GM23248 (cell line): ENCODE data around the gene DSC1. TPM values are rescaled to one million over a fixed set of nuclear protein-coding genes. Genes with fewer than 3 reads are reported as not detected.

ENCODE experiments used
- DNase-seq: peaks from one replicate; pipeline ENCODE4 v3.0.0-alpha.2; 2015
- H2AFZ ChIP-seq: fragments of 200-600 bp; sonication (generic); 2 replicates; pipeline ENCODE4 v1.6.1; 2016; ENCODE audit warnings: antibody characterized with exemption
- H3F3A ChIP-seq: fragments of 200-600 bp; sonication (generic); 2 replicates; pipeline ENCODE4 v1.6.1; 2016; ENCODE audit warnings: mild to moderate bottlenecking, antibody characterized with exemption, mixed run types; ENCODE audit not compliant: insufficient read depth
- H3K27ac ChIP-seq: fragments of 200-600 bp; sonication (generic); 2 replicates; pipeline ENCODE4 v1.5.1; 2016; ENCODE audit warnings: mild to moderate bottlenecking
- H3K27me3 ChIP-seq: fragments of 200-600 bp; sonication (generic); replicated peaks from 2 replicates; pipeline ENCODE4 v1.6.1; 2016; ENCODE audit warnings: mild to moderate bottlenecking; ENCODE audit not compliant: insufficient read depth
- H3K36me3 ChIP-seq: fragments of 200-600 bp; sonication (generic); 2 replicates; pipeline ENCODE4 v1.6.1; 2016; ENCODE audit warnings: low read depth, mild to moderate bottlenecking
- H3K4me1 ChIP-seq: fragments of 200-600 bp; sonication (generic); 2 replicates; pipeline ENCODE4 v1.6.1; 2016; ENCODE audit warnings: mild to moderate bottlenecking; ENCODE audit not compliant: insufficient read depth
- H3K4me2 ChIP-seq: fragments of 200-600 bp; sonication (generic); one replicate; pipeline ENCODE4 v1.6.1; 2016; ENCODE audit warnings: mild to moderate bottlenecking; ENCODE audit not compliant: unreplicated experiment
- H3K4me3 ChIP-seq: fragments of 200-600 bp; sonication (generic); 2 replicates; pipeline ENCODE4 v1.5.1; 2016; ENCODE audit warnings: mild to moderate bottlenecking
- H3K79me2 ChIP-seq: fragments of 200-600 bp; sonication (generic); 2 replicates; pipeline ENCODE4 v1.6.1; 2016; ENCODE audit warnings: mild to moderate bottlenecking; ENCODE audit not compliant: insufficient read depth
- H3K9ac ChIP-seq: fragments of 200-600 bp; sonication (generic); 2 replicates; pipeline ENCODE4 v1.6.1; 2016; ENCODE audit warnings: mild to moderate bottlenecking
- H3K9me2 ChIP-seq: fragments of 200-600 bp; sonication (generic); 2 replicates; pipeline ENCODE4 v1.6.1; 2016; ENCODE audit warnings: mixed run types, mild to moderate bottlenecking, moderate library complexity; ENCODE audit not compliant: insufficient read depth
- H3K9me3 ChIP-seq: fragments of 200-600 bp; sonication (generic); one replicate; pipeline ENCODE4 v1.6.1; 2017; ENCODE audit warnings: low read depth
- H4K20me1 ChIP-seq: fragments of 200-600 bp; sonication (generic); 2 replicates; pipeline ENCODE4 v1.6.0; 2016; ENCODE audit not compliant: insufficient read depth
- EZH2 ChIP-seq: fragments of 200-600 bp; sonication (generic); IDR thresholded peaks from 2 replicates; pipeline ENCODE4 v1.6.1; 2018; ENCODE audit warnings: antibody characterized with exemption, mild to moderate bottlenecking; ENCODE audit not compliant: insufficient read depth, poor library complexity, severe bottlenecking
- EZH2phosphoT487 ChIP-seq: fragments of 200-600 bp; sonication (generic); IDR thresholded peaks from 2 replicates; pipeline ENCODE4 v1.6.1; 2018; ENCODE audit warnings: antibody characterized with exemption, moderate library complexity, mild to moderate bottlenecking, low read depth; ENCODE audit not compliant: insufficient read depth
- WGBS, 2 experiments: methylation state at CpG; one replicate each; pipeline ENCODE4 v1.1.6; 2015 to 2017; ENCODE audit warnings: low lambda C conversion rate in 2 of 2, low coverage in 1 of 2; ENCODE audit errors: missing lambda C conversion rate in 2 of 2; 5-methylcytosine and 5-hydroxymethylcytosine counted together
- in situ Hi-C: fragments of 300-500 bp; cut with MboI; formaldehyde crosslinking; loops from 2 replicates; pipeline ENCODE4 v1.15.0; 2020
- polyA plus RNA-seq: library from polyadenylated mRNA; unstranded; fragments of >200 nt; fragmentation: Nextera tagmentation; extraction: Ambion mirVana; gene quantifications from 2 replicates; pipeline ENCODE4 v1.2.1, GENCODE V29; 2016
- total RNA-seq: library from RNA; depleted of rRNA; stranded (reverse); fragments of >200 nt; shearing (Covaris generic); gene quantifications from 2 replicates; pipeline ENCODE4 v1.2.3, GENCODE V29; 2014

Gene DSC1
- total and polyA plus RNA-seq, 2 experiments from 2014 or later: not detected

DNA sequence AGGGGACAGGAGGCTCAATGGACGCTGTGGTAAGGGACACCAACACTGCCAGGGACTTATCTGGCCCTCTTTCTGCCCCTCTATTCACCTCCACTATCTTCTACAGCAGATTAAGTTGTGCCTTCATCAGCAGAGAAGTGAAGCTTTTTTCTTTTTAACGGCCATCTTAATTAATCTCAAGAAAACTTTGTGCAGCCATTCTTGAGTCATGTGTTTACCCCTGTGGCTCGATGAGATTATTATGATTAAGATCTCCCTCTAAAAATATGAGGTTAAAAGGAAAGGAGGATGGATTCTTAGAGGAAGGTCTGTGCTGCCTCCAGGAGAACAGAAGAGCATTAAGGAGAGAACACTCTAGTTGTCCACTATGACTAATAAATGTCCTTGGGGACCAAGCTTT is 32.4 kb upstream of the DSC1 start:
- H3K9me2 ChIP-seq: no peaks in the 10 kb centered on the region
- no peaks in the 10 kb centered on the region for H3K27me3 ChIP-seq
- H4K20me1 ChIP-seq: no peaks in the 10 kb centered on the region
- H3K36me3 ChIP-seq: no peaks in the 10 kb centered on the region
- 9 to 11% methylated on average over 3 of the region's 3 CpGs for WGBS, 2 experiments
- TF ChIP-seq EZH2phosphoT487 (no peak), EZH2 (no peak)
- H3F3A ChIP-seq: no peaks in the 10 kb centered on the region
- no peak overlapping the region for H3K9ac ChIP-seq
- in situ Hi-C loops: no loop called here
- no peak overlapping the region for H3K4me3 ChIP-seq
- no peaks in the 10 kb centered on the region for H3K79me2 ChIP-seq
- no peak overlapping the region for H2AFZ ChIP-seq
- no peak overlapping the region for H3K4me2 ChIP-seq
- no peaks in the 10 kb centered on the region for H3K4me1 ChIP-seq
- DNase-seq: no peak
- no peak overlapping the region for H3K27ac ChIP-seq
- H3K9me3 ChIP-seq: no peaks in the 10 kb centered on the region

DNA sequence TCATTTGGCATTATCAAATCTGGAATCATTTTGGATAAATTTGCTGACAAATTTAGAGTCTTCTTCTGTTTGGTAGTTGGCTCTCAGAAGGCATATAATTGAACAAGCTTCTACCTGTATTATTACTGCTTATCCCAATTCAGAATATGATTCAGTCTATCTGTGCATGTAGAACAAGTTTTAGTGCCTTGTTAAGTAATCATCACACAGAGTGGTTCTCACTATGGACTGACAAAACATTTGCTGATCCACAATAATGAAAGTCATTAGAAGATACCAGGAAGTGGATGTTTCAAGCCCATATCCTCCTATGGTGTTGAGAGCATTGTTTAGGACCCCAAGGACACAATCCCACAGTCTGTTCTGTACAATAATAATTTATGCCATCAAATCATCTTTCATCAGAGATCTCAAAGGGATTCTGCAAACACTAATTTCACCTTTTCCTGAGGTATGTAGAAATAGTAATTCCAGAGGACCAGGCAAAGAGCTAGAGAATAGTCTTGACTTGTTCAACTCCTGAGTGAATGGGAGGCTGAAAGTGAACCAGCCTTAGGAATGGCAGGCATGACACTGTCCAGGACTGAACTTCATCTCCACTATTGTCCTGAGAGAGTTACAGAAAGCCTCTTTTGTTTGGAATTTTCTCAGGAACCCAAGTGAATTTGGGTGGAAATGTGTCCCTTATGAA is 29.6 kb upstream of the DSC1 start:
- Histone ChIP-seq H3K9ac (no peak overlapping the region), H3K27me3 (no peaks in the 10 kb centered on the region), H3K4me2 (no peak overlapping the region), H4K20me1 (no peaks in the 10 kb centered on the region), H3K4me3 (no peak overlapping the region), H2AFZ (no peak overlapping the region), H3K27ac (no peak overlapping the region), H3K79me2 (no peaks in the 10 kb centered on the region), H3K9me2 (no peaks in the 10 kb centered on the region), H3K9me3 (no peaks in the 10 kb centered on the region), H3F3A (no peaks in the 10 kb centered on the region), H3K36me3 (no peaks in the 10 kb centered on the region), H3K4me1 (no peaks in the 10 kb centered on the region)
- no peak for DNase-seq
- TF ChIP-seq EZH2phosphoT487 (no peak), EZH2 (no peak)
- in situ Hi-C loops: no loop called here

DNA sequence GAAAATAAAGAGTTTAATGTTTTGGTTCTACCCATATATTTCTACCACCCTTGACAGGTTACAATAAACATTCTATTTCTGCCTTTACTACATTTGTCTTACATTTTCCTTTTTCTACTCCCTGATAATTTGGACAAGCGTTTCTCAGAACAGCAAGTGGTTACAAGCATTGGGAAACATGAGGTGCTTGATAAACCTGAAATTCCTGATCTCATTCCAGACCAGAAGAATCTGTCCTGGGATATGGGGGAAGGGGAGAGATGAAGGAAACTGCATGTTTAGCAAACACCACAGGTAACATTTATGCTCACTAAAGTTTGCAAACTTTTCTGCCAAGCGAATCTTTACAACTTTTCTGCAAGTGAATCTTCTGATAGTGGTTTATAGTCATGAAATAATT is 28.3 kb upstream of the DSC1 start:
- Histone ChIP-seq H3K4me3 (no peak overlapping the region), H3K27me3 (no peaks in the 10 kb centered on the region), H3K9ac (no peak overlapping the region), H3K79me2 (no peaks in the 10 kb centered on the region), H3K4me1 (no peaks in the 10 kb centered on the region), H3K9me2 (no peaks in the 10 kb centered on the region), H2AFZ (no peak overlapping the region), H3K27ac (no peak overlapping the region), H3K36me3 (no peaks in the 10 kb centered on the region), H3F3A (no peaks in the 10 kb centered on the region), H3K9me3 (no peaks in the 10 kb centered on the region), H3K4me2 (no peak overlapping the region), H4K20me1 (no peaks in the 10 kb centered on the region)
- no peak for DNase-seq
- in situ Hi-C loops: no loop called here
- 6 to 10% methylated on average over 2 of the region's 2 CpGs for WGBS, 2 experiments
- no peak for TF ChIP-seq EZH2phosphoT487
- TF ChIP-seq EZH2: no peak

DNA sequence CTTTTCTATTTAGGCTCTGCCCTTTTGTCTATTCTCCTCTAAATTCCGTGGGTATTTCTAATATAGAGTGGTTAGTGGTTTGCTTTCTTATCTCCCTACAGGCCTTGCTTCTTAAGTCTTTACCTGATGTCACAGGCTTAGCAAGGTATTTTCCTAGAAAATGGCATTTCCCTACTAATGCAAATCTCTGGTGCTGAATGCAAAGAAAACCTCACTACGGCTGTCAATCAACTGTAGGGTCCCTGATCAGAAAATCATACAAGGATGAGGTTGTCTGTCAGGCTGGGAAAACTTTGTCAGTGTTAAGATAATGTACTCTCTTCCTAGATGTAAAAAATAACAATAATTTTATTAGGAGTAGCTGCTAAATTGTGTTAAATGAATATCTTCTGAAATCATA is 27.1 kb upstream of the DSC1 start:
- Histone ChIP-seq H3K9me3 (no peaks in the 10 kb centered on the region), H3K27ac (no peak overlapping the region), H2AFZ (no peak overlapping the region), H3K36me3 (no peaks in the 10 kb centered on the region), H3K9me2 (no peaks in the 10 kb centered on the region), H3K4me2 (no peak overlapping the region), H4K20me1 (no peaks in the 10 kb centered on the region), H3K79me2 (no peaks in the 10 kb centered on the region), H3K4me1 (no peaks in the 10 kb centered on the region), H3K9ac (no peak overlapping the region), H3K4me3 (no peak overlapping the region), H3K27me3 (no peaks in the 10 kb centered on the region), H3F3A (no peaks in the 10 kb centered on the region)
- WGBS, 2 experiments: 0 to 5% methylated on average over 2 of the region's 2 CpGs
- TF ChIP-seq EZH2phosphoT487 (no peak), EZH2 (no peak)
- in situ Hi-C loops: no loop called here
- DNase-seq: no peak
